ENCODE measurements around the gene GOLGB1. TPM values are rescaled to one million over a fixed set of nuclear protein-coding genes. Genes with fewer than 3 reads are reported as not detected.

The GOLGB1 gene
- total RNA-seq, 1 experiment from 2014 or later, result 31.3 TPM

GRCh38 chr3:121665488-121665887 lies 84.1 kb downstream of the GOLGB1 start:
- intact Hi-C loops (cut with micrococcal nuclease), result no loop called here
- Histone ChIP-seq H3K4me3 (replicated peaks in 1 of 2; ENCODE audit: low read depth in 1 of 2, low read length in 2 of 2) (no peak overlapping the region), H3K36me3 (ENCODE audit: control insufficient read depth in 1 of 2, insufficient read depth in 2 of 2, low read length in 2 of 2) (peaks cover 8 to 28% of the 10 kb centered on the region in 2 experiments), H3K9ac (ENCODE audit: low read length) (no peak overlapping the region), H3K9me2 (ENCODE audit: insufficient read depth) (no peaks in the 10 kb centered on the region), H3K9me3 (ENCODE audit: control insufficient read depth in 1 of 2, insufficient read depth in 1 of 2, low read depth in 1 of 2, low read length in 2 of 2) (no peaks in the 10 kb centered on the region), H3K79me2 (ENCODE audit: insufficient read depth, low read length) (no peaks in the 10 kb centered on the region), H2AFZ (ENCODE audit: low read depth, low read length, poor library complexity, severe bottlenecking) (no peak overlapping the region), H3K27ac (ENCODE audit: low read depth, low read length) (no peak overlapping the region), H4K20me1 (ENCODE audit: insufficient read depth) (no peaks in the 10 kb centered on the region), H3K27me3 (ENCODE audit: insufficient read depth, low read length) (no peaks in the 10 kb centered on the region), H3K4me2 (ENCODE audit: low read length) (no peak overlapping the region), H3K4me1 (ENCODE audit: control insufficient read depth in 1 of 2, insufficient read depth in 2 of 2, low read length in 2 of 2) (no peaks in the 10 kb centered on the region)
- RAD21 ChIA-PET (ENCODE audit: low non-redundant PET in 1 of 2, low total read pairs in 2 of 2, uncharacterized antibody in 2 of 2, unreplicated experiment in 2 of 2), result no interaction called here
- CTCF ChIA-PET, result no interaction called here
- POLR2A ChIA-PET, result no interaction called here
- DNase-seq (ENCODE audit: low read depth, low spot score) (no peak), ATAC-seq (no peak)
- no TSS peak for BruUV-seq (replicated peaks)
- no peak for TF ChIP-seq FOSL1 (IDR thresholded peaks at IDR 0.05; ENCODE audit: low read depth)
- TF ChIP-seq, protein P1, sequence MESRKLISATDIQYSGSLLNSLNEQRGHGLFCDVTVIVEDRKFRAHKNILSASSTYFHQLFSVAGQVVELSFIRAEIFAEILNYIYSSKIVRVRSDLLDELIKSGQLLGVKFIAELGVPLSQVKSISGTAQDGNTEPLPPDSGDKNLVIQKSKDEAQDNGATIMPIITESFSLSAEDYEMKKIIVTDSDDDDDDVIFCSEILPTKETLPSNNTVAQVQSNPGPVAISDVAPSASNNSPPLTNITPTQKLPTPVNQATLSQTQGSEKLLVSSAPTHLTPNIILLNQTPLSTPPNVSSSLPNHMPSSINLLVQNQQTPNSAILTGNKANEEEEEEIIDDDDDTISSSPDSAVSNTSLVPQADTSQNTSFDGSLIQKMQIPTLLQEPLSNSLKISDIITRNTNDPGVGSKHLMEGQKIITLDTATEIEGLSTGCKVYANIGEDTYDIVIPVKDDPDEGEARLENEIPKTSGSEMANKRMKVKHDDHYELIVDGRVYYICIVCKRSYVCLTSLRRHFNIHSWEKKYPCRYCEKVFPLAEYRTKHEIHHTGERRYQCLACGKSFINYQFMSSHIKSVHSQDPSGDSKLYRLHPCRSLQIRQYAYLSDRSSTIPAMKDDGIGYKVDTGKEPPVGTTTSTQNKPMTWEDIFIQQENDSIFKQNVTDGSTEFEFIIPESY (IDR thresholded peaks at IDR 0.05; ENCODE audit: extremely low read depth, insufficient replicate concordance, low read length), result no peak
- no peak for TF ChIP-seq TCF7L2 (IDR thresholded peaks at IDR 0.05; ENCODE audit: borderline replicate concordance, extremely low read depth, insufficient read depth, insufficient read length)
- no peak for TF ChIP-seq JUND (IDR thresholded peaks at IDR 0.05)
- TF ChIP-seq CTCF (IDR thresholded peaks at IDR 0.05 in 2 of 3, conservative IDR thresholded peaks at IDR 0.05 in 1 of 3; ENCODE audit: borderline replicate concordance in 1 of 3, insufficient read depth in 1 of 3, low read depth in 2 of 3, low read length in 2 of 3), result no peak
- no peak for TF ChIP-seq ZFX (IDR thresholded peaks at IDR 0.05)
- TF ChIP-seq CBX3 (IDR thresholded peaks at IDR 0.05; ENCODE audit: low read depth), result no peak
